Measurements from ENCODE around the gene ZNF705A.
"Not testable (repeated sequence)": the region's sequence is repeated elsewhere in the genome, so short reads cannot be mapped to it uniquely, and the experiment has no call there.

ZNF705A gene

DNA sequence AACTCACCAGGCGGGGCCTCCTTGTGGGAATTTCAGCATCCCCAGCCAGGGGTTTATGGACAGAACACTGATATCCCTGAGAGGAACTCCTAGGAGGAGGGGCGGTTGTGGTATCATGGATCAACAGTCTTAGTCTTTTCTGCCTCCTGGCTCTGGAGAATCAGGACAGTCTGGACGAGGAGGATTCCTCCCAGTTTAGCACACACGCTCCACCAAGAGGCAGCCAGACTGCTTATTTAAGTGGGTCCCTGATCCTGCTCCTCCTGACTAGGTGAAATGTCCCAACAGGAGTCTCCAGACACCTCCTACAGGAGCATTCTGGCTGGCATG lies 10.4 kb upstream of the ZNF705A start:
- no peak for DNase-seq (ENCODE audit: insufficient read length)
- TF ChIP-seq POLR2AphosphoS5 (IDR thresholded peaks at IDR 0.05; ENCODE audit: low read depth, low read length), result no peak
- no peak for FAIRE-seq

DNA sequence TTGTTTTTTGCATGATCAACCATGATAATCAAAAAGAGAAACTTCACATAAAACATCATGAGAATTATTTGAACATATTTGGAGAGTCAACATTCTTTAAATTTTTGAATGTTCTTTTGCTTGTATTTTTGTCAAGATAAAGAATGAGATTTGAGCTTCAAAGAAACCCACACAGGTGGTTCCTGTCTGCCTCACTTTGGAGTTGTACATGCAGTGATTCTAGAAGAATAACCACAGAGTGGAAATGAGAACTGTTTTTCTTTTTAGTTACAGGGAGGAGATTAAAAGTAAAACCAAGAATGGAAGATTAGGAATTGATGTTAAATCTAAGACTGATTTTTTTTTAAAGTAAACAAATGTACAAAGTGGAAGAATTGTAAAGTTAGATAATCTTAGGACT lies 2.3 kb upstream of the ZNF705A start:
- DNase-seq (ENCODE audit: insufficient read length), result no peak
- TF ChIP-seq POLR2A (IDR thresholded peaks at IDR 0.05; ENCODE audit: low read depth, low read length), result no peak
- FAIRE-seq, result no peak

DNA sequence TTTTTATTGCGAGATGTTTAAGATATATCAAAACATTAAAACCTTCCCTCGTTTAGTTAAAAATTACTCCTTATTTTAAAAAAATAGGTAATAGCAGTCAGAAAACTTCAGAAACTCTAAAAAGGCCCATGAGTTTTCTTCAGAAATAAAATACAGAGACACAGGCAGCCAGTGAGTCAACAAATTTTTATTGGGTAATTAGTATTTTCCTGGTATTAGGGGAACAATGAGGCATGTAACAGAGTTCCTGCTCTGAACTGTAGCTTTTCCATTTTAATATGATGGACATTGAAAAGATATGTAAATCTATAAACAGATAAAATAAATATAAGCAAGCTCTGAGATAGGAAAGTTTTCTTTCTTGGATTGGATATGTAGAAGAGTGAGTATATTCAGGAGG lies 399 bp upstream of the ZNF705A start:
- DNase-seq (ENCODE audit: insufficient read length) (no peak), FAIRE-seq (no peak)
- TF ChIP-seq POLR2AphosphoS5 (IDR thresholded peaks at IDR 0.05; ENCODE audit: low read depth, low read length) (no peak), TAF1 (IDR thresholded peaks at IDR 0.05; ENCODE audit: borderline replicate concordance, low read depth, low read length) (no peak), POLR2A (IDR thresholded peaks at IDR 0.05; ENCODE audit: low read depth, low read length) (no peak)

DNA sequence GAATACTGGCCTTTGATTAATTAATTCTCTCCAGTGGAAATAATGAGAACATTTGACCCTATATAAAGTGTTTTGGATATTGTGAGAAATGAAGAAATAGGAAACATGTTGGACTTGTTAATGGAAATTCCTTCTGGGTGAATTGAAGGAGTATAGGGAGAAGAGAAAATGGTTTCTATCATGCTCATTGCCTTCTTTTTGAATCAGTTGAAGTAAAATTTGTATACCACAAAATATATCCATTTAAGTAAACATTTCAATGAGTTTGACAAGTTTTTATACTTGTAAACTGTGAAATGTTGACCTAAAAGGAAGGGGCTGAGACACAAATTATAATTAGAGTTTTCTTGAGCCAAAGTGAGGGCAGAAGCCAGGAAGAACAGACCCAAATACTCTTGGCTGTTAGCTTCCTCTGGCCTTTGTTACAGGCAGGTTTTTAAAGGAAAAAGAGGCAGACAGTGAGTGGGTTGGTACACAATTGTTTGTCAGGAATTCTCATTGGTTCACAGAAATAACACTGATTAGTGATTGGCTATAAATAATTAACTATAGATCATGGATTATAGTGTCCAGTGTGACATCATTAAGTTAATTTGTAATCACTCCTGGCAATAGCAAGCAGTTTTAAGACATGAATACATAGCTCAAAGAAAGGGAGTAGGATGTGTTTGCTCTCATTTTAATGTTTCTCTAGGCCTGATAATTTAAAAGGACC lies 826 bp downstream of the ZNF705A start:
- FAIRE-seq (no peak), DNase-seq (ENCODE audit: insufficient read length) (no peak)
- TF ChIP-seq TAF1 (IDR thresholded peaks at IDR 0.05; ENCODE audit: borderline replicate concordance, low read depth, low read length) (no peak), POLR2A (IDR thresholded peaks at IDR 0.05; ENCODE audit: low read depth, low read length) (no peak), POLR2AphosphoS5 (IDR thresholded peaks at IDR 0.05; ENCODE audit: low read depth, low read length) (no peak)

DNA sequence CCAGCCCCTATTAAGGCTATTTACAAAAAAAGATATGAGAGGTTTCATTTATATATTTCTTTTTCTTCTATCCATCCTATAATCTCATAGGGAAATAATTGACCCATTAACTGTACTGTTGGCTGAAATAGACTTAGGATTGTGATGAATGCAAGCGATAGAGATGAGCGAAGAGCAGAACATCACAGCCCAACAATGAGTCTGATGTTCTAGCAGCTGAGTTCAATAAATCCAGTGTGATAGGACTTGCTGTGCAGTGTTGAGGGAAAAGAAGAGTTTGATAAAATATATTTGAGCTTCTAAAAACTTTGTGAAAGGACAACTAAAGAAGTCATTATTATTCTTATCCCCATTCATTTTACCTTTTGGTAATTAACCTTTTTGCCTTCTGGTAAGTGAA lies 16.1 kb downstream of the ZNF705A start:
- FAIRE-seq; DNase-seq (ENCODE audit: insufficient read length): not testable (repeated sequence)

DNA sequence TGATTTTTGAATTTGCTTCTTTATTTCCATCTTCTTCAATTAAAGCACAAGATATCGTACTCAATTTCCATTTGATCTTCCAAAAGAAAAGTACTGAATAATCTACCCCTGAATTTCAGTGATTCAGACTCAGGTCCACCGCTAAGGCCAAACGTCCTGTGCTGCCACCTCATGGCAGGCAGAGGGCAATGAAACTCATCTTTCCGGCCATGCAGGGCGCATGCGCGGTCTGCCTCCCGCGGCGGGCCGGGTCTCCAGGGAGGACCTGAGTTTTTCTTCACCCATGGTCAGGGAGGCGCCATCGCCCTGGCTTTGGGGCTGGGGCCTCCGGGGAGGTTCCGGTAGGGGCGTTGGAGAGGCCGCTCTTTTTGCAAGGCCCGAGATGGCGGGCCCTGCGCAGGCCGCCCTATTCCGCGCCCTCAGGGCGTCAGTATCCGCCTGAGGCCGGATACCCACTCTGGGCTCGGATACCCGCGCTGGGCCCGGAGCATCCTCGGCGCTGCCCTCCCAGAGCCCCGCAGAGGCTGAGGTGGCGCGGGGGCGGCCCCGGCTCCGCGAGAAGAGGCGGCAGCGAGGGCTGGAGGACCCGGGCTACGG lies 23.3 kb downstream of the ZNF705A start:
- not testable (repeated sequence) for FAIRE-seq
- TF ChIP-seq POLR2A (IDR thresholded peaks at IDR 0.05; ENCODE audit: low read depth, low read length), result peak; percentile 26; the same call in 1 of the 2 replicates
- DNase-seq (ENCODE audit: insufficient read length), result peak; percentile 38

DNA sequence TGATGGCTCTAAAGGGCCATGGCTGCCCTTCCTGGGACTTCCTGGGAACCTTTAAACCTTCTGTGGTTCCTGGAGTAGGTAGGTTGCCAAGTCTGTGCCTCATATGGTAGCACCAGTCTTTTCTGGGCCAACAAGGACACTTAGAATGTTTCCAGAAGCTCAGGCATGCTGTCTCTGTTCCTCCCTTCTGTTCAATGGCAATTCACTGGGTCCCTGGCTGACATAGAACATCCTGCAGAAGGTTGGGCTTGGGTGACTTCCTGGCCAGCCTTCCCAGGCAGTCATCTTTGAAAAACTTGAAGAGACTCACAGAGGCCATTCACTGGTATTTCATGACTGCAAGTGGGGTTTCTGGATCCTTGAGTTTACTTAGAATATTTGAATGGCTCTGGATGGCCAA lies 24.5 kb downstream of the ZNF705A start:
- DNase-seq (ENCODE audit: insufficient read length); FAIRE-seq: not testable (repeated sequence)

DNA sequence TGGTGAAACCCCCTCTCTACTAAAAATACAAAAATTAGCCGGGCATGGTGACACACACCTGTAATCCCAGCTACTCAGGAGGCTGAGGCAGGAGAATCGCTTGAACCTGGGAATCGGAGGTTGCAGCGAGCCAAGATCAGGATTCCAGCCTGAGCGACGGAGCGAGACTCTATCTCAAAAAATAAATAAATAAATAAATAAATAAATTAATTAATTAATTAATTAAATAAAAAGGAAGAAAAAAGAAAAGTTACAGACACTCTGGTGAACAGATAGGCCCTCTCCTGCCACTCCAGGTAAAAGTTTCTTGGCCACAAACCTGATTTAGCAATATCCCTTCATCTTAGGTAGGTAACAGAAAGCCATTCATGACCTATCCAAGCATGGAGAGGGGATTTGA lies 26.1 kb downstream of the ZNF705A start:
- not testable (repeated sequence) for DNase-seq (ENCODE audit: insufficient read length); FAIRE-seq

DNA sequence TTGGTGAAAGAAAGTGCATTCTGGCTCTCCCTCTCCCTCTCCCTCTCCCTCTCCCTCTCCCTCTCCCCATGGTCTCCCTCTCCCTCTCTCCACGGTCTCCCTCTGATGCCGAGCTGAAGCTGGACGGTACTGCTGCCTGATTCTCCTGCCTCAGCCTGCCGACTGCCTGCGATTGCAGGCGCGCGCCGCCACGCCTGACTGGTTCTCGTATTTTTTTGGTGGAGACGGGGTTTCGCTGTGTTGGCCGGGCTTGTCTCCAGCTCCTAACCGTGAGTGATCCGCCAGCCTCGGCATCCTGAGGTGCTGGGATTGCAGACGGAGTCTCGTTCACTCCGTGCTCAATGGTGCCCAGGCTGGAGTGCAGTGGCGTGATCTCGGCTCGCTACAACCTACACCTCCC lies 26.5 kb downstream of the ZNF705A start:
- not testable (repeated sequence) for FAIRE-seq

DNA sequence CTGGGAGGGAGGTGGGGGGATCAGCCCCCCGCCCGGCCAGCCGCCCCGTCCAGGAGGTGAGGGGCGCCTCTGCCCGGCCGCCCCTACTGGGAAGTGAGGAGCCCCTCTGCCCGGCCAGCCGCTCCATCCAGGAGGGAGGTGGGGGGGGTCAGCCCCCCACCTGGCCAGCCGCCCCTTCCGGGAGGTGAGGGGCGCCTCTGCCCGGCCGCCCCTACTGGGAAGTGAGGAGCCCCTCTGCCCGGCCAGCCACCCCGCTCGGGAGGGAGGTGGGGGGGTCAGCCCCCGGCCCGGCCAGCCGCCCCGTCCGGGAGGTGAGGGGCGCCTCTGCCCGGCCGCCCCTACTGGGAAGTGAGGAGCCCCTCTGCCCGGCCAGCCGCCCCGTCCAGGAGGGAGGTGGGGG lies 27.4 kb downstream of the ZNF705A start:
- not testable (repeated sequence) for FAIRE-seq; DNase-seq (ENCODE audit: insufficient read length)

More for the DNA sequence above, 26.5 kb downstream of the ZNF705A start:
- not testable (repeated sequence) for DNase-seq (ENCODE audit: insufficient read length)

DNA sequence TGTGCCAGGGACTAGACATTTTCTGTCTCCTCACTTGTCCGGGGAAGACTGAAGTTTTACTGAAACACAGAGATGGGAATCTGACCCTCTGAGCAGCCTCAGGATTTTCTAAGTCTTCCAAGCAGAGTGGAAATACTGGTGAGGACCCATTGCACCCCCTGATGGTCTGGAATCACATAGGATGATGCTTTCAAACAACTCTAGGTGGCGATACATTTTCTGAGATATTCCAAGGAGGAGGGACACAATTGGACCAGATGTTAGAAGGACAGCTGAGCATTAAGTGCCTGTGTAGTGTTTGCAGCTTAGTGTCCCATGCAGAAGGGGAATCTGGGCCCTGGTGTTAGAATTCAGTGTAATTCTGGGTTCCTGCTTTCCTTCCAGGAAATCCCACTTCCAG lies 31.3 kb downstream of the ZNF705A start:
- DNase-seq (ENCODE audit: insufficient read length), result not testable (repeated sequence)

DNA sequence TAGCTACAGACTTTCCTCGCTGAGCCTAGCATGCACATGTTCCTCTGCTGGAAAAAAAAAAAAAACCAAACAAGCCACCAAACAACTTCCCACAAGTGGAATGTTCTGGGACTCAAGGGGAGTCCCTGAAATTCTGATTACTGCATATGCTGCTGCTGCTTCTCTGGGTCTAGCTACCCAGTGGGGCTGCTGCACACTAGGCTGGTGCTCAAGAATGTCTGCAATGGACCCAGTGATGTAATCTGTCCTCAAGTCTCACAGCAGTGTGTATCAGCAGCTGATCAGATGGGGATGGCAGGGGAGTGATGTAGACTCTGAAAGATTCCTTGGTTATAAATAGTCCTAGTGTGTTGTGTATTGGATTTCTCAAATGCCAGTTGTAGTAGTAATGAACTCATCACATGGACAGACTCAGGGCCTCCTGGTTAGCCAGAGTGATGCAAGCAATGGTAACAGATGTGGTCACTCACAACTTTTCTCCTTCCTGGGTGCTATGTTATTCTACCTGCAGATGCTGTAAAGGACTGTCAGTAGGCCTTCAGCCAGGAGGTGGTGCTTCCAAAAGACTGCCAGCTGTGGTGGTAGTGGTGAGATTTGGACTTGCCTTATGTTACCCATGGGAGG lies 41.0 kb downstream of the ZNF705A start:
- not testable (repeated sequence) for DNase-seq (ENCODE audit: insufficient read length); FAIRE-seq

More for the DNA sequence above, 31.3 kb downstream of the ZNF705A start:
- FAIRE-seq, result not testable (repeated sequence)

DNA sequence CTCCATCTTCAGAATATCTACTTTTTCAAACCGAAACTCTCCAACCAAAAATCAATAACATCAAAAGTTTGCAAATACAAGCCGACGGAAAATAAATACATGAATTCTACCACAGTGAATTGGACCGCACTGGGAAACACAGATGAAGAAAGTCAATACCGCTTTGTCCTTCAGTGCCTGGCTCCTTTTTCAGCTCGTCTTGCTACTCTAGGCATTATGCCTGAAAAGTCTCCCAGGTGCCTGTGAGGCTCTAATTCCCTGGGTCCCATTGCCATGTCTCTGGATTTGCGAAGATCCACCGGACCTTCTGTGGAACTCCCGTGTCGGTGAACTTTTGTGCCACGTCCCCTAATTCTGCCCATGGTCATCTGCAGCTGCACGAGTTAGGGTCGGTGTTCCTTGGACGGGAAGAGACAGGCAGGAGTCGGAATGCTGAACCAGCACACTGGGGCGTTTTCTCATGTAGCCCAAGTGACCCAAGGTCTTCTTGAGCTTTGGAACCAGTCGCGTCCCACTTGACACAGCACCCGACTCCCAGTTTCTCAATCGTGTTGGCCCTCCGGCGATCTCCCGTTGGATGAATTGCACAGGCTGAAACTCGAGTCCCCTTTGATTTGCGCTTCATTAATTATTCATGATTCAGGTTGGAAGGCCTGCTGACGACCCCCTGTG lies 62.0 kb downstream of the ZNF705A start:
- not testable (repeated sequence) for DNase-seq (ENCODE audit: insufficient read length); FAIRE-seq

DNA sequence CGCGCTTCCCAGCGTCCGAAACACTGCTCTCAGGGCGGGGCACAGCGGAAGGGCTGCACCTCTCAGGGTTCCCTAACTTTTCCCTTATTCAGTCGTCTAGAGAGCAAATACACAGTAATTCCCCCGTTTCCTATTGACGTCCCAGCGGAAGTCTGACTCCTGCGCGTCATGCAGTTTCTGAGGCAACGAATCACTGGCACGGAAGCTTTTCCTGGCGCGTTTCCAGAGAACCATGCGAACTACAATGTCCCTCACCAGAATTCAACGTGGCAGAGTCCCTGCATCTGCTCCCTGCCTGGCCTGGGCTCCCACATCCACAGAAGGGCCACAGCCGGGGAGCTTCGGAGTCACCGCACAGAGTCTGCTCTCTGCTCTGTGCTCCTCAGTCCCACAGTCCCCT lies 64.6 kb downstream of the ZNF705A start:
- not testable (repeated sequence) for DNase-seq (ENCODE audit: insufficient read length); FAIRE-seq

DNA sequence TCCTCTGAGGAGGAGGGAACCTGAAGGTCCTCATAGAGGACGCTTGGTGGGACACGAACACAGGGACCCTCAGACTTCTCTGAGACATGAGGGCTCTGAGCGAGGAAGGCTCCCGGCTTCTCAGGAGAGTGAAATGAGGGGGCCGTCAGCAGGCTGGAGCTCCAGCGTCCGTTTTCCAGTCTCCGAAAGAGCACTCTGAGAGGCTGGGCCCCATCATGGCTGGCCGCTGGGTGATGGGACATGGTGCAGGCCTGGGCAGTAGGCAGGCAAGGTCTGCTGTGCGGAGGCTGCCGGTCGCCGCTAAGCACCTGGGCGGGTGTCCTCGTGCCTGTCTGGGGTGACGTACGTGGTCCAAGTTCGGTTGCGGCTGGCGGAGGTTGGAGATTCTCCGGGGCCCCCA lies 65.0 kb downstream of the ZNF705A start:
- not testable (repeated sequence) for FAIRE-seq; DNase-seq (ENCODE audit: insufficient read length)

DNA sequence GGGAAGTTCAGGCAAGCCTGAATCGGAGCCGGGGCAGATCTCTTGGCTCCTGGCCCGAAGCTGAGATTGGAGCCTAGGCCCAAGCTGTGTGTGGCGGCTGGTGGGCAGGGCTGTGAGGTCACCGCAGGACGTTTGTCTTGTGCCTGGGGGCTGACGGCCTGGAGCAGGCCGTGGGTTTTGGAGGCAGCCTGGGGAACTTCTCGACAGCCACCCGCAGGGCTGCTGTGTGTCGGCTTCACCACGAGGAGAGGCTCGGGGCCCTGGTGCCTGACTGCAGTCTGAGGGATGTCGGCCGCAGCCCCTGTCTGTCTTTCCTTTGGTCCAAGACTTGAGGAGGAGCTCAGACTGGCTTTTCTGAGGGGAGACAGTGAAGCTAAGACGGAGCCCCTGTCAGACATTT lies 65.5 kb downstream of the ZNF705A start:
- not testable (repeated sequence) for FAIRE-seq; DNase-seq (ENCODE audit: insufficient read length)

DNA sequence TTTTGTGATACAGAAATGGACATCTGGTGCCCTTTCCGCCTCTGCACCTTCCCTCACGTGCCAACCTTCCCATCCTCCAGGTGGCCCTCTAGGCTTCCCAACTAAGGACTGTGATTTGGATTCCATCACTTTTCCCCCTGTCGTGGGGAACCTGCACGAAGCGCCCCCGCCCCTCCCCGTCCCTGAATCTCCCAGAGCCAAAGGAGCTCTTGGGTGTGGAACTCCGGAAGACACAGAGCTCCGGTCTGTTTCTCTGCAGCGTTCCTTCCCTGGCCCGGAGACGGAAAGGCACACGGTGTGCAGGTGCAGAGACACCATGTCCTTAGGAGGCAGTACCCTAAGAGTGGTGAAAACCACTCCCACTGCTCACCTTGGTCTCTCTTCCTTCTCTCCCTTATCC lies 66.8 kb downstream of the ZNF705A start:
- not testable (repeated sequence) for DNase-seq (ENCODE audit: insufficient read length); FAIRE-seq

DNA sequence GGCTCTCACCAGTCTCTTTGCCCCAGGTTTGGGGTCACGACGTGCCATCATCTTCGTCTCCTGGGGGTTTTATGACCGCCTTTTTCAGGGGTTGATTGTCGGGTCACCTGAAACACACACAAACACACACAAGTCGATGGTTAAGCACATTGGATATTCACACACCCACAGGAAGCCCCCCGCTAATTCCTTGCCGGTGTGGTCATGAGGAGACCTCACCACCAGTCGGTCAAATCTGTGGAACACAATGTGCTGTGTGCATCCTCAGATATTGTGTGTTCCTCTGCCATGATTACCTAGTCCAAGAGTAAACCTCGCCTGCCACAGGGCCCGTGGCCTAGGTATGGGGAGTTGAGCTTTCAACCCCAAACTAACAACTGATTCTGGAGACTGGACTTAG lies 68.0 kb downstream of the ZNF705A start:
- DNase-seq (ENCODE audit: insufficient read length); FAIRE-seq: not testable (repeated sequence)

All from GM12892 (cell line).